K562 (cell line): Measurements from ENCODE around the gene ENG. TPM values are rescaled to one million over a fixed set of nuclear protein-coding genes. Genes with fewer than 3 reads are reported as not detected.

Experiments used
- GABPB1 ChIP-seq: sonication (generic); formaldehyde crosslinking; IDR thresholded peaks from 2 replicates; pipeline ENCODE4 v1.8.0; 2022; ENCODE audit warnings: mild to moderate bottlenecking, missing genetic modification reagents
- HNRNPL ChIP-seq: fragments of 200-400 bp; formaldehyde crosslinking; IDR thresholded peaks from 2 replicates; pipeline ENCODE4 v1.6.1; 2017; ENCODE audit warnings: low read depth, mild to moderate bottlenecking, low read length
- KAT8 ChIP-seq: fragments of 450-650 bp; IDR thresholded peaks from 2 replicates; pipeline ENCODE4 v1.6.1; 2016; ENCODE audit warnings: low read depth, mild to moderate bottlenecking
- SP2 ChIP-seq: IDR thresholded peaks from 2 replicates; pipeline ENCODE4 v1.6.1; 2011; ENCODE audit warnings: mild to moderate bottlenecking, low read depth, low read length, moderate library complexity; ENCODE audit not compliant: poor library complexity, severe bottlenecking; ENCODE audit errors: extremely low read depth
- ZKSCAN1 ChIP-seq: fragments of 150-350 bp; IDR thresholded peaks from 2 replicates; pipeline ENCODE4 v1.6.1; 2016; ENCODE audit warnings: low read depth, low read length
- ZNF232 ChIP-seq: sonication (generic); formaldehyde crosslinking; IDR thresholded peaks from 2 replicates; pipeline ENCODE4 v1.8.0; 2022; ENCODE audit warnings: mild to moderate bottlenecking, missing genetic modification reagents
- polyA plus RNA-seq, 8 experiments: library from polyadenylated mRNA; depleted of rRNA in 4 of 8; stranded (reverse) in 5 of 8; unstranded in 3 of 8; fragments of >200 nt; fragmentation: Nextera tagmentation in 2 of 8; fragmentation: Illumina TruSeq in 1 of 8; extraction: Ambion mirVana in 2 of 8; extraction: Trizol in 1 of 8; gene quantifications; 2 replicates each; pipeline versions ENCODE4 v1.2.1 to v1.2.3, GENCODE V29; 2011 to 2014; ENCODE audit warnings: inconsistent platforms in 1 of 8, missing spikeins in 1 of 8
- total RNA-seq, 7 experiments: library from RNA; depleted of rRNA in 6 of 7; stranded (reverse); fragments of >200 nt in 6 of 7; fragmentation: Illumina TruSeq in 2 of 7; extraction: Trizol in 2 of 7; gene quantifications; 2 replicates each; pipeline versions ENCODE4 v1.2.1 to v1.2.3, GENCODE V29; 2011 to 2021; ENCODE audit warnings: low replicate concordance in 1 of 7
- TF ChIP-seq, protein P1 (sequence below), 2 experiments: fragments of 450-650 bp in 1 of 2; sonication (generic) in 1 of 2; formaldehyde crosslinking in 1 of 2; IDR thresholded peaks; 2 replicates each; pipeline versions ENCODE4 v1.7.1 to v1.9.0; 2016 to 2022; ENCODE audit warnings: inconsistent platforms in 1 of 2, mild to moderate bottlenecking in 1 of 2, missing genetic modification reagents in 1 of 2
- TF ChIP-seq, protein P2 (sequence below): sonication (generic); formaldehyde crosslinking; IDR thresholded peaks from 2 replicates; pipeline ENCODE4 v1.4.0; 2020; ENCODE audit warnings: mild to moderate bottlenecking, missing genetic modification reagents
- TF ChIP-seq, protein P3 (sequence below): IDR thresholded peaks from 2 replicates; pipeline ENCODE4 v1.6.1; 2016; ENCODE audit warnings: missing genetic modification characterization, missing compliant biosample characterization

The ENG gene
- total and polyA plus RNA-seq, 9 of the 15 experiments (the other 6 are each of a cell fraction or from before 2014, with no cell fraction given), result 0.04 to 0.40 (median 0.14) TPM; not detected in 1

DNA sequence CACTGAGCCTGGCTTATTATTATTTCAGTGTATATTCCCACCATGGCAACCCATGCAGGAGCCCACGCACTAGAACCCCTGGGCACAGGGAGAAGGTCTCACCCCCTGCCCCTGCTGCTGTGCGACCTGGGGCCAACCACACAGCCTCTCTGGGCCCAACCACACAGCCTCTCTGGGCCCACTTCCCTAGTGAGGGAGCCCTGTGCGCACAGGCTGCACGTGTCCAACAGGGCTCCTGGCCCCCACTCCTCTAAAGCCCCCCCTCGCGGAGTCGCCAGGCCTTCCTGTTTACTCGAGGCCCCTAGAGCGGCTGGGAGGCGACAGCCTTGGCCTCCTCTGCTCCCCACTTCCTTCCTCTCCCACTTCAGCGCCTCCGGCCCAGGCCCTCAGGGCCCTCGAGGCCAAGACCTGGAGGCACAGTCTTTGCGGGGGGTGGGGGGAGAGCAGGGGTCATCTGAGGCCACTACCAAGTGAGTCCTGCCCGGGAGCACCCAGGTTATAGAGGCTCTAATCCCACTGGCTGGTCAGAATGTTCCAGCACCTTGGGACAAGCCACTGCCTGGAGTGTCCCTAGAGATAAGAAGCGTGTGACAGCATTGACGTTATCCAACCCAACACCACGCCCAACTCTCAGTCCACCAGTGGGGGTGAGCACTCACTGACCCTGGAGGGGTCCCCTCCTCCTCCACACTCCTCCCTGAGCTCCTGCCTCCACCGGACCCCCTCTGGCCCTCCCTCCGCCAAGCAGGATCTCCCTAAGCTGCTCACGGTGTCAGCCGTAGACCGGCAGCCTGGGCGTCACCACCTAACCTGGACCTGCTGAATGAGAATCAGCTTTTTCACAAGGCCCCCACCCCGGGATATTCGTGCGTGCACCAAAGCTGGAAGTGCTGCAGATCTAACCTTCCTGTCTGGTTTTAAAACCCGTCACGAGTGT lies 7.9 kb upstream of the ENG start (continued):
- TF ChIP-seq GABPB1 (CRISPR knock-in tag) (peak; percentile 74), SP2 (no peak), KAT8 (no peak), ZKSCAN1 (peak; percentile 46; the same call in 1 of the 2 replicates), ZNF232 (CRISPR knock-in tag) (peak; percentile 71; the same call in 1 of the 2 replicates), HNRNPL (no peak)
- TF ChIP-seq, protein P1, sequence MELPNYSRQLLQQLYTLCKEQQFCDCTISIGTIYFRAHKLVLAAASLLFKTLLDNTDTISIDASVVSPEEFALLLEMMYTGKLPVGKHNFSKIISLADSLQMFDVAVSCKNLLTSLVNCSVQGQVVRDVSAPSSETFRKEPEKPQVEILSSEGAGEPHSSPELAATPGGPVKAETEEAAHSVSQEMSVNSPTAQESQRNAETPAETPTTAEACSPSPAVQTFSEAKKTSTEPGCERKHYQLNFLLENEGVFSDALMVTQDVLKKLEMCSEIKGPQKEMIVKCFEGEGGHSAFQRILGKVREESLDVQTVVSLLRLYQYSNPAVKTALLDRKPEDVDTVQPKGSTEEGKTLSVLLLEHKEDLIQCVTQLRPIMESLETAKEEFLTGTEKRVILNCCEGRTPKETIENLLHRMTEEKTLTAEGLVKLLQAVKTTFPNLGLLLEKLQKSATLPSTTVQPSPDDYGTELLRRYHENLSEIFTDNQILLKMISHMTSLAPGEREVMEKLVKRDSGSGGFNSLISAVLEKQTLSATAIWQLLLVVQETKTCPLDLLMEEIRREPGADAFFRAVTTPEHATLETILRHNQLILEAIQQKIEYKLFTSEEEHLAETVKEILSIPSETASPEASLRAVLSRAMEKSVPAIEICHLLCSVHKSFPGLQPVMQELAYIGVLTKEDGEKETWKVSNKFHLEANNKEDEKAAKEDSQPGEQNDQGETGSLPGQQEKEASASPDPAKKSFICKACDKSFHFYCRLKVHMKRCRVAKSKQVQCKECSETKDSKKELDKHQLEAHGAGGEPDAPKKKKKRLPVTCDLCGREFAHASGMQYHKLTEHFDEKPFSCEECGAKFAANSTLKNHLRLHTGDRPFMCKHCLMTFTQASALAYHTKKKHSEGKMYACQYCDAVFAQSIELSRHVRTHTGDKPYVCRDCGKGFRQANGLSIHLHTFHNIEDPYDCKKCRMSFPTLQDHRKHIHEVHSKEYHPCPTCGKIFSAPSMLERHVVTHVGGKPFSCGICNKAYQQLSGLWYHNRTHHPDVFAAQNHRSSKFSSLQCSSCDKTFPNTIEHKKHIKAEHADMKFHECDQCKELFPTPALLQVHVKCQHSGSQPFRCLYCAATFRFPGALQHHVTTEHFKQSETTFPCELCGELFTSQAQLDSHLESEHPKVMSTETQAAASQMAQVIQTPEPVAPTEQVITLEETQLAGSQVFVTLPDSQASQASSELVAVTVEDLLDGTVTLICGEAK (IDR thresholded peaks at IDR 0.05), result peak; percentile 68
- TF ChIP-seq, protein P1 (CRISPR knock-in tag; IDR thresholded peaks at IDR 0.05), result no peak
- TF ChIP-seq, protein P2, sequence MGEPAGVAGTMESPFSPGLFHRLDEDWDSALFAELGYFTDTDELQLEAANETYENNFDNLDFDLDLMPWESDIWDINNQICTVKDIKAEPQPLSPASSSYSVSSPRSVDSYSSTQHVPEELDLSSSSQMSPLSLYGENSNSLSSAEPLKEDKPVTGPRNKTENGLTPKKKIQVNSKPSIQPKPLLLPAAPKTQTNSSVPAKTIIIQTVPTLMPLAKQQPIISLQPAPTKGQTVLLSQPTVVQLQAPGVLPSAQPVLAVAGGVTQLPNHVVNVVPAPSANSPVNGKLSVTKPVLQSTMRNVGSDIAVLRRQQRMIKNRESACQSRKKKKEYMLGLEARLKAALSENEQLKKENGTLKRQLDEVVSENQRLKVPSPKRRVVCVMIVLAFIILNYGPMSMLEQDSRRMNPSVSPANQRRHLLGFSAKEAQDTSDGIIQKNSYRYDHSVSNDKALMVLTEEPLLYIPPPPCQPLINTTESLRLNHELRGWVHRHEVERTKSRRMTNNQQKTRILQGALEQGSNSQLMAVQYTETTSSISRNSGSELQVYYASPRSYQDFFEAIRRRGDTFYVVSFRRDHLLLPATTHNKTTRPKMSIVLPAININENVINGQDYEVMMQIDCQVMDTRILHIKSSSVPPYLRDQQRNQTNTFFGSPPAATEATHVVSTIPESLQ (CRISPR knock-in tag), result peak; percentile 78; the same call in 1 of the 2 replicates
- TF ChIP-seq, protein P3, sequence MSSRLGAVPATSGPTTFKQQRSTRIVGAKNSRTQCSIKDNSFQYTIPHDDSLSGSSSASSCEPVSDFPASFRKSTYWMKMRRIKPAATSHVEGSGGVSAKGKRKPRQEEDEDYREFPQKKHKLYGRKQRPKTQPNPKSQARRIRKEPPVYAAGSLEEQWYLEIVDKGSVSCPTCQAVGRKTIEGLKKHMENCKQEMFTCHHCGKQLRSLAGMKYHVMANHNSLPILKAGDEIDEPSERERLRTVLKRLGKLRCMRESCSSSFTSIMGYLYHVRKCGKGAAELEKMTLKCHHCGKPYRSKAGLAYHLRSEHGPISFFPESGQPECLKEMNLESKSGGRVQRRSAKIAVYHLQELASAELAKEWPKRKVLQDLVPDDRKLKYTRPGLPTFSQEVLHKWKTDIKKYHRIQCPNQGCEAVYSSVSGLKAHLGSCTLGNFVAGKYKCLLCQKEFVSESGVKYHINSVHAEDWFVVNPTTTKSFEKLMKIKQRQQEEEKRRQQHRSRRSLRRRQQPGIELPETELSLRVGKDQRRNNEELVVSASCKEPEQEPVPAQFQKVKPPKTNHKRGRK (tag), result no peak
